Measurements from ENCODE around the gene PIK3R6. TPM values are rescaled to one million over a fixed set of nuclear protein-coding genes. Genes with fewer than 3 reads are reported as not detected.

Gene PIK3R6
- total RNA-seq, 1 experiment from 2014 or later = not detected

DNA sequence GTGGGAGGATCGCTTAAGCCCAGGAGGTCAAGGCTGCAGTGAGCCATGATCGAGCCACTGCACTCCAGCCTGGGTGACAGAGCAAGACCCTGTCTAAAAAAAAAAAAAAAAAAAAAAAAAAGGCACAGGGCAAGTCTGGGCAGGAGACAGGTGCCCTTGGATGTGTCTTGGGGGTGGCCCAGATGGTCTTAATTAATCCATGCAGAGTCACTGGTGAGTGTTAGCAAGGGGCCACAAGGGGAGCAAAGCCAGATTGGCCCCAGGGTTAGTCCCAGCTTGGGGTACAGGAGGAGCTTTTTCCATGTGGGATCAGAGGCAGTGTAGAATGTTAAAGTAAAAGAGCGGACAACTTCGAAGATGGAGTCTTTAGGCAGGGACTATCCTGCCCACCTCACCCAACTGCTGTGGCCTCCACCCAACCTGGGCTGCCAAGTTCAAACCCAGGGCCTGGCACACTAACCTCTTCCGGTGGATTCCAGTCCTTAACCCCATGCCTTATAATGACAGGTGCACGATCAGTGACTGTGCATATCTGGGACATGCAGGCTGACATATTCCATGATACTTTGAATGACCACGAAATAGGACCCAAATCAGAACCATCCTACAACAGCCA is 36.1 kb downstream of the PIK3R6 start:
- Histone ChIP-seq H2AFZ (ENCODE audit: low read length) (no peak overlapping the region), H2BK120ac (ENCODE audit: low read depth, low read length, poor library complexity, severe bottlenecking) (no peak overlapping the region), H3K14ac (ENCODE audit: insufficient read depth, low read length) (no peak overlapping the region), H3K4me2 (ENCODE audit: insufficient read depth, insufficient read length, low read length) (no peak overlapping the region), H3K23me2 (ENCODE audit: insufficient read length, low read depth, low read length, poor library complexity, severe bottlenecking) (no peaks in the 10 kb centered on the region), H3K18ac (ENCODE audit: insufficient read length, low read depth, low read length) (no peak overlapping the region), H3K4ac (ENCODE audit: low read depth, low read length) (no peak overlapping the region), H3K79me1 (ENCODE audit: insufficient read depth, low read depth, low read length, poor library complexity, severe bottlenecking) (no peaks in the 10 kb centered on the region), H3K9me3 (ENCODE audit: control insufficient read depth, low read depth, low read length) (no peaks in the 10 kb centered on the region), H3K23ac (ENCODE audit: insufficient read length, low read depth, low read length) (no peak overlapping the region), H3K4me1 (ENCODE audit: insufficient read depth, low read length) (no peaks in the 10 kb centered on the region), H4K5ac (ENCODE audit: insufficient read length, low read depth, low read length) (no peak overlapping the region), H3K27ac (ENCODE audit: insufficient read length, low read depth, low read length) (no peak overlapping the region), H3T11ph (ENCODE audit: low read length) (no peak overlapping the region), H3K9ac (ENCODE audit: extremely low read depth, insufficient read length, low read length) (no peak overlapping the region), H2BK12ac (ENCODE audit: insufficient read length, low read depth, low read length) (no peak overlapping the region), H4K8ac (replicated peaks; ENCODE audit: insufficient read length, low read depth, low read length) (no peak overlapping the region), H3K27me3 (ENCODE audit: insufficient read depth, low read length) (no peaks in the 10 kb centered on the region), H2BK15ac (ENCODE audit: low read depth, low read length) (no peak overlapping the region), H4K20me1 (ENCODE audit: control insufficient read depth, insufficient read depth, insufficient read length) (no peaks in the 10 kb centered on the region), H2BK20ac (ENCODE audit: low read depth, low read length, poor library complexity, severe bottlenecking) (no peak overlapping the region), H2BK5ac (ENCODE audit: insufficient read length, low read length) (no peak overlapping the region), H2AK5ac (ENCODE audit: insufficient read length, low read length) (no peak overlapping the region), H3K56ac (ENCODE audit: insufficient read length, low read depth, low read length) (no peak overlapping the region), H3K79me2 (ENCODE audit: insufficient read depth, low read length) (no peaks in the 10 kb centered on the region), H4K91ac (ENCODE audit: insufficient read length, low read depth, low read length) (no peak overlapping the region)
- peaks cover 4 to 11% of the 10 kb centered on the region in 2 experiments; a peak in 3 of 4 replicates for H3K4me1 Mint-ChIP-seq
- H3K9me3 Mint-ChIP-seq = no peaks in the 10 kb centered on the region
- H3K27ac Mint-ChIP-seq = no peak overlapping the region
- TF ChIP-seq, protein P1, sequence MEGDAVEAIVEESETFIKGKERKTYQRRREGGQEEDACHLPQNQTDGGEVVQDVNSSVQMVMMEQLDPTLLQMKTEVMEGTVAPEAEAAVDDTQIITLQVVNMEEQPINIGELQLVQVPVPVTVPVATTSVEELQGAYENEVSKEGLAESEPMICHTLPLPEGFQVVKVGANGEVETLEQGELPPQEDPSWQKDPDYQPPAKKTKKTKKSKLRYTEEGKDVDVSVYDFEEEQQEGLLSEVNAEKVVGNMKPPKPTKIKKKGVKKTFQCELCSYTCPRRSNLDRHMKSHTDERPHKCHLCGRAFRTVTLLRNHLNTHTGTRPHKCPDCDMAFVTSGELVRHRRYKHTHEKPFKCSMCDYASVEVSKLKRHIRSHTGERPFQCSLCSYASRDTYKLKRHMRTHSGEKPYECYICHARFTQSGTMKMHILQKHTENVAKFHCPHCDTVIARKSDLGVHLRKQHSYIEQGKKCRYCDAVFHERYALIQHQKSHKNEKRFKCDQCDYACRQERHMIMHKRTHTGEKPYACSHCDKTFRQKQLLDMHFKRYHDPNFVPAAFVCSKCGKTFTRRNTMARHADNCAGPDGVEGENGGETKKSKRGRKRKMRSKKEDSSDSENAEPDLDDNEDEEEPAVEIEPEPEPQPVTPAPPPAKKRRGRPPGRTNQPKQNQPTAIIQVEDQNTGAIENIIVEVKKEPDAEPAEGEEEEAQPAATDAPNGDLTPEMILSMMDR (conservative IDR thresholded peaks at IDR 0.05) = no peak
- no peak overlapping the region for H3K4me3 Mint-ChIP-seq
- H3K36me3 Mint-ChIP-seq (ENCODE audit: insufficient read depth in 1 of 3, low read depth in 3 of 3) = no peaks in the 10 kb centered on the region
- WGBS (ENCODE audit: extremely low coverage, insufficient read length, low lambda C conversion rate) = no CpG with 5 or more reads among the region's 7 CpGs
- DNase-seq = no peak
- peaks cover 8% of the 10 kb centered on the region for H3K27me3 Mint-ChIP-seq (ENCODE audit: low read depth)
